IMR-90 (cell line): Measurements from ENCODE around the gene BHLHE23. TPM values are rescaled to one million over a fixed set of nuclear protein-coding genes. Genes with fewer than 3 reads are reported as not detected.

Experiments used
- ATAC-seq: fragments of 200-7000 bp; cut with Tn5 transposase; 2 replicates; pipeline ENCODE4 v1.9.1; 2020; ENCODE audit warnings: low read depth, mild to moderate bottlenecking, moderate library complexity
- BruUV-seq: library from RNA; stranded (reverse); fragments of 400-500 nt; replicated peaks from 2 replicates; lab custom pipeline; 2021; lab: Mats Ljungman, UMichigan
- CTCF ChIA-PET: fragments of 300-600 bp; formaldehyde crosslinking; extraction: SDS; loops from one replicate; lab custom pipeline; 2021; ENCODE audit warnings: antibody characterized with exemption; lab: Yijun Ruan, JAX
- POLR2A ChIA-PET: fragments of 300-600 bp; sonication (Branson Sonifier 250); formaldehyde crosslinking; loops from one replicate; lab custom pipeline; 2022; ENCODE audit warnings: antibody characterized with exemption; ENCODE audit not compliant: unreplicated experiment; lab: Charles Lee
- DNase-seq: peaks from one replicate; pipeline ENCODE4 v3.0.0; 2013
- H2AFZ ChIP-seq: replicated peaks from 2 replicates; pipeline ENCODE3; 2013; ENCODE audit warnings: low read length, mild to moderate bottlenecking; ENCODE audit not compliant: poor library complexity
- H2AK5ac ChIP-seq: 2 replicates; pipeline ENCODE4 v1.6.1; 2013; ENCODE audit warnings: low read depth, low read length, inconsistent platforms
- H2AK9ac ChIP-seq: replicated peaks from 2 replicates; pipeline ENCODE3; 2013; ENCODE audit warnings: mild to moderate bottlenecking, low read depth, low read length, moderate library complexity; ENCODE audit not compliant: poor library complexity
- H2BK120ac ChIP-seq: 2 replicates; pipeline ENCODE4 v1.6.1; 2013; ENCODE audit warnings: low read depth, low read length, inconsistent platforms
- H2BK15ac ChIP-seq: 3 replicates; pipeline ENCODE4 v1.6.1; 2013; ENCODE audit warnings: low read depth, low read length, inconsistent platforms
- H2BK20ac ChIP-seq: 2 replicates; pipeline ENCODE4 v1.6.1; 2013; ENCODE audit warnings: low read depth, mild to moderate bottlenecking, inconsistent platforms, low read length, moderate library complexity
- H2BK5ac ChIP-seq: 2 replicates; pipeline ENCODE4 v1.6.1; 2013; ENCODE audit warnings: mild to moderate bottlenecking, low read depth, low read length, inconsistent platforms; ENCODE audit not compliant: poor library complexity, severe bottlenecking
- H3K14ac ChIP-seq: replicated peaks from 2 replicates; pipeline ENCODE4 v1.6.1; 2013; ENCODE audit warnings: low read depth, low read length, inconsistent platforms
- H3K18ac ChIP-seq: 2 replicates; pipeline ENCODE4 v1.6.1; 2013; ENCODE audit warnings: low read depth, low read length, control low read depth
- H3K23ac ChIP-seq: 2 replicates; pipeline ENCODE4 v1.6.1; 2013; ENCODE audit warnings: low read depth, low read length, inconsistent platforms
- H3K27ac ChIP-seq: 2 replicates; pipeline ENCODE4 v1.5.1; 2013; ENCODE audit warnings: mild to moderate bottlenecking, control low read depth, low read length; ENCODE audit not compliant: insufficient read depth
- H3K27me3 ChIP-seq: 2 replicates; pipeline ENCODE4 v1.6.1; 2013; ENCODE audit warnings: low read length; ENCODE audit not compliant: control insufficient read depth, insufficient read depth
- H3K36me3 ChIP-seq: 2 replicates; pipeline ENCODE4 v1.6.1; 2013; ENCODE audit warnings: low read length, mixed read lengths; ENCODE audit not compliant: control insufficient read depth, insufficient read depth
- H3K4ac ChIP-seq: 2 replicates; pipeline ENCODE4 v1.6.1; 2013; ENCODE audit warnings: low read depth, low read length, inconsistent platforms
- H3K4me1 ChIP-seq: 2 replicates; pipeline ENCODE4 v1.6.1; 2013; ENCODE audit warnings: low read length, mixed read lengths; ENCODE audit not compliant: control insufficient read depth, insufficient read depth
- H3K4me2 ChIP-seq: 2 replicates; pipeline ENCODE4 v1.6.1; 2013; ENCODE audit warnings: low read depth, mild to moderate bottlenecking, control low read depth, low read length, moderate library complexity
- H3K4me3 ChIP-seq: 2 replicates; pipeline ENCODE4 v1.5.1; 2013; ENCODE audit warnings: low read depth, mild to moderate bottlenecking, control low read depth, low read length, moderate library complexity; ENCODE audit not compliant: insufficient read depth
- H3K56ac ChIP-seq: 2 replicates; pipeline ENCODE4 v1.6.1; 2013; ENCODE audit warnings: low read length, inconsistent platforms; ENCODE audit not compliant: insufficient read depth; ENCODE audit errors: extremely low read depth
- H3K79me1 ChIP-seq, 2 experiments: 2 replicates each; pipeline ENCODE4 v1.6.1; 2013; ENCODE audit warnings: low read length in 2 of 2, inconsistent platforms in 1 of 2, low read depth in 1 of 2
- H3K9ac ChIP-seq: 2 replicates; pipeline ENCODE4 v1.6.1; 2013; ENCODE audit warnings: low read depth, low read length, control low read depth
- H3K9me1 ChIP-seq: 2 replicates; pipeline ENCODE4 v1.6.1; 2013; ENCODE audit warnings: low read length, inconsistent platforms; ENCODE audit not compliant: insufficient read depth
- H3K9me3 ChIP-seq: 2 replicates; pipeline ENCODE4 v1.6.1; 2013; ENCODE audit warnings: low read length; ENCODE audit not compliant: control insufficient read depth, insufficient read depth
- H4K20me1 ChIP-seq: 2 replicates; pipeline ENCODE4 v1.6.1; 2013; ENCODE audit warnings: low read length, inconsistent platforms; ENCODE audit not compliant: insufficient read depth
- H4K5ac ChIP-seq: 2 replicates; pipeline ENCODE4 v1.6.1; 2013; ENCODE audit warnings: mild to moderate bottlenecking, low read depth, low read length, control low read depth
- H4K8ac ChIP-seq, 2 experiments: 2 replicates each; pipeline ENCODE4 v1.6.1; 2013; ENCODE audit warnings: low read depth in 2 of 2, low read length in 2 of 2, control low read depth in 1 of 2, inconsistent platforms in 1 of 2
- H4K91ac ChIP-seq: 2 replicates; pipeline ENCODE4 v1.6.1; 2013; ENCODE audit warnings: low read depth, low read length, inconsistent platforms; ENCODE audit not compliant: insufficient read depth
- CHD1 ChIP-seq: IDR thresholded peaks from 2 replicates; pipeline ENCODE4 v1.6.1; 2012; ENCODE audit warnings: low read depth, low read length, improper control_type of control experiment
- FOS ChIP-seq: fragments of 150-350 bp; IDR thresholded peaks from 2 replicates; pipeline ENCODE4 v1.6.1; 2016; ENCODE audit warnings: low read depth, low read length
- MXI1 ChIP-seq: IDR thresholded peaks from 2 replicates; pipeline ENCODE4 v1.6.1; 2012; ENCODE audit warnings: low read depth, mild to moderate bottlenecking, low read length, moderate library complexity, borderline replicate concordance
- NFE2L2 ChIP-seq: fragments of 150-350 bp; IDR thresholded peaks from 2 replicates; pipeline ENCODE4 v1.6.1; 2016; ENCODE audit warnings: low read depth, mild to moderate bottlenecking, low read length
- RAD21 ChIP-seq: IDR thresholded peaks from 2 replicates; pipeline ENCODE4 v1.6.1; 2012; ENCODE audit warnings: low read length, improper control_type of control experiment
- RCOR1 ChIP-seq: IDR thresholded peaks from 2 replicates; pipeline ENCODE4 v1.6.1; 2012; ENCODE audit warnings: mild to moderate bottlenecking, low read length, improper control_type of control experiment; ENCODE audit not compliant: insufficient replicate concordance
- WGBS, 2 experiments: methylation state at CpG; one replicate each; pipeline versions ENCODE4 v1.1.5 to v1.1.7; 2013; ENCODE audit warnings: missing lambda C conversion rate in 2 of 2; ENCODE audit not compliant: insufficient read length in 1 of 2; ENCODE audit errors: extremely low coverage in 2 of 2; 5-methylcytosine and 5-hydroxymethylcytosine counted together
- dilution Hi-C: fragments of 300-500 bp; cut with HindIII; formaldehyde crosslinking; loops from one replicate; pipeline ENCODE4 v1.14.3; 2018; ENCODE audit warnings: low sequenced_read_pairs; ENCODE audit not compliant: unreplicated experiment
- in situ Hi-C: fragments of 300-500 bp; cut with MboI; formaldehyde crosslinking; loops from 3 replicates; pipeline ENCODE4 v1.14.3; 2019; ENCODE audit warnings: low sequenced_read_pairs, inconsistent platforms, mixed read lengths
- intact Hi-C: fragments of 100-400 bp; cut with micrococcal nuclease; formaldehyde crosslinking; loops from 2 replicates; pipeline ENCODE4 v1.10.0; 2022
- polyA plus RNA-seq, 3 experiments: library from polyadenylated mRNA; depleted of rRNA; stranded (reverse); fragments of >200 nt; gene quantifications; 2 replicates each; pipeline ENCODE4 v1.2.3, GENCODE V29; 2012; ENCODE audit warnings: low replicate concordance in 1 of 3
- total RNA-seq: library from RNA; depleted of rRNA; stranded (reverse); fragments of >200 nt; gene quantifications from 2 replicates; pipeline ENCODE4 v1.2.3, GENCODE V29; 2012
- TF ChIP-seq, protein P1 (sequence below): fragments of 150-350 bp; IDR thresholded peaks from 2 replicates; pipeline ENCODE4 v1.6.1; 2017; ENCODE audit warnings: mild to moderate bottlenecking, antibody characterized with exemption, low read length, low read depth

BHLHE23 gene
- total and polyA plus RNA-seq, 2 of the 4 experiments (the other 2 are of a cell fraction): not detected

- no peak for TF ChIP-seq FOS
- no peak for TF ChIP-seq MXI1
Measured at GRCh38 chr20:63006540-63007359, at the start of gene BHLHE23 (continued).

DNA sequence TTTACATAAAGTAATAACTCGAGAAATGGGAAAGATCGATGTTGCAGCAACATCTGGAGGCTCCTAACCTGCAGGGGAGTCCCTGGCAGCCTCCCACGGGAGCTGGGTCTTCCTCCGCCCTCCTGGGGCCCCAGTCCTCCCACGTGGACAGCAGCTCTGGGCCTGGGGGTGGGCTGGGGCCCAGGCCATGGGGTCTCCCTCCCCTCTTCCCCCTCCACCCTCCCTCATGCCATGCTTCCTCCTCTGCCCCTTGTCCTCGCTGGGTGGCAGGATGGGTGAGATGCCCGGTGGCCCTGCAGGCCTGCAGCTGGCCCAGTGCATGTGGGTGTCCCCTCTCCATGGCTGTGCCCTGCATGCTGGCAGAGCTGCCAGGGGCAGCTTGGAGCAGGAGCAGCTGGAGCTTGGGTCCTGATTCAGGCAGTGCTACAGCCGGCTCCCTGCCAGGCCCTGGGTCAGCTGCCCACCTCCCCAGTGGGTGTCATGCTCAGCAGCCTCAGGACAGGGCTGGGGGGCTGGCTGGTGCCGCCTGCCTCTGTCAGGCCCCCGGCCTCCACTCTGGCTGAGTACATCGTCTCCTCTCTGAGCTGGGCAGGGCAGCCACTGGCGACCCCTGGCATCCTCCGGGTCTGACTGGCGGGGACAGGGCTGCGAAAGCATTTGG, 48.9 kb upstream of the BHLHE23 start:
- no peak overlapping the region for H3K18ac ChIP-seq
- in situ Hi-C loops: no loop called here
- ChIA-PET POLR2A (no interaction called here), CTCF (no interaction called here)
- TF ChIP-seq RCOR1 (no peak), CHD1 (no peak), MXI1 (no peak), RAD21 (no peak), NFE2L2 (no peak)
- TF ChIP-seq, protein P1, sequence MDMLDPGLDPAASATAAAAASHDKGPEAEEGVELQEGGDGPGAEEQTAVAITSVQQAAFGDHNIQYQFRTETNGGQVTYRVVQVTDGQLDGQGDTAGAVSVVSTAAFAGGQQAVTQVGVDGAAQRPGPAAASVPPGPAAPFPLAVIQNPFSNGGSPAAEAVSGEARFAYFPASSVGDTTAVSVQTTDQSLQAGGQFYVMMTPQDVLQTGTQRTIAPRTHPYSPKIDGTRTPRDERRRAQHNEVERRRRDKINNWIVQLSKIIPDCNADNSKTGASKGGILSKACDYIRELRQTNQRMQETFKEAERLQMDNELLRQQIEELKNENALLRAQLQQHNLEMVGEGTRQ: no peak
- peaks cover 32% of the 10 kb centered on the region for H3K27me3 ChIP-seq
- H4K8ac ChIP-seq: no peak overlapping the region
- intact Hi-C loops: loop anchor here (1.0 to 10.0 kb wide), 3 partner anchors 129 to 327 kb away; no protein-coding TSS in a partner anchor
- no peak overlapping the region for H2AK5ac ChIP-seq
- H3K4ac ChIP-seq: no peak overlapping the region
- dilution Hi-C loops: no loop called here
- H3K4me3 ChIP-seq: no peak overlapping the region
- no peak overlapping the region for H2BK20ac ChIP-seq
- no peak overlapping the region for H4K91ac ChIP-seq
- no peak overlapping the region for H2BK5ac ChIP-seq
- BruUV-seq: no TSS peak
- DNase-seq (no peak), ATAC-seq (no peak)
- H2AK9ac ChIP-seq: no peak overlapping the region
- H3K9me3 ChIP-seq: no peaks in the 10 kb centered on the region; the same call in 1 of the 2 replicates
- 34% methylated on average over 6 of the region's 15 CpGs; no CpG with 5 or more reads in 1 of the 2 experiments for WGBS, 2 experiments
- no peak overlapping the region for H2AFZ ChIP-seq
- no peak overlapping the region for H3K23ac ChIP-seq
- H3K79me1 ChIP-seq: no peaks in the 10 kb centered on the region
- no peak overlapping the region for H3K56ac ChIP-seq
- no peak overlapping the region for H3K14ac ChIP-seq
- no peaks in the 10 kb centered on the region for H4K20me1 ChIP-seq
- no peak overlapping the region for H3K4me2 ChIP-seq
- H3K36me3 ChIP-seq: no peaks in the 10 kb centered on the region
- H2BK15ac ChIP-seq: no peak overlapping the region
- H2BK120ac ChIP-seq: no peak overlapping the region
- H3K9me1 ChIP-seq: no peaks in the 10 kb centered on the region
- no peaks in the 10 kb centered on the region for H3K4me1 ChIP-seq
- no peak overlapping the region for H4K5ac ChIP-seq
- no peak overlapping the region for H3K27ac ChIP-seq
- H3K9ac ChIP-seq: no peak overlapping the region
